GOT3 (cell line): ENCODE data around the gene IL6R.

ENCODE experiments used
- DNase-seq: peaks from one replicate; lab custom pipeline; 2025; ENCODE audit warnings: mixed read lengths; lab: John Stamatoyannopoulos, UW

The IL6R gene

GRCh38 chr1:154427173-154428139, 22.3 kb downstream of the IL6R start:
- DNase-seq: no peak

DNA sequence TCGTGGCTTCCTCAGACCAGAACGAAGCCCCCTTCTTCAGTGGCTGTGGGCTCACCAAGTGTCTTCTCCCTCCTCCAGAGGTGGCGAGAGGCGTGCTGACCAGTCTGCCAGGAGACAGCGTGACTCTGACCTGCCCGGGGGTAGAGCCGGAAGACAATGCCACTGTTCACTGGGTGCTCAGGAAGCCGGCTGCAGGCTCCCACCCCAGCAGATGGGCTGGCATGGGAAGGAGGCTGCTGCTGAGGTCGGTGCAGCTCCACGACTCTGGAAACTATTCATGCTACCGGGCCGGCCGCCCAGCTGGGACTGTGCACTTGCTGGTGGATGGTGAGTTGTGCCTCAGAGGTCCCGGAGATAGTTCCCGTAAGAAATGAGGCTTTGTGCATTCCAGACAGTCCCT, 24.0 kb downstream of the IL6R start:
- DNase-seq: no peak

- DNase-seq: no peak
Measured at GRCh38 chr1:154429841-154430611, 24.9 kb downstream of the IL6R start.

DNA sequence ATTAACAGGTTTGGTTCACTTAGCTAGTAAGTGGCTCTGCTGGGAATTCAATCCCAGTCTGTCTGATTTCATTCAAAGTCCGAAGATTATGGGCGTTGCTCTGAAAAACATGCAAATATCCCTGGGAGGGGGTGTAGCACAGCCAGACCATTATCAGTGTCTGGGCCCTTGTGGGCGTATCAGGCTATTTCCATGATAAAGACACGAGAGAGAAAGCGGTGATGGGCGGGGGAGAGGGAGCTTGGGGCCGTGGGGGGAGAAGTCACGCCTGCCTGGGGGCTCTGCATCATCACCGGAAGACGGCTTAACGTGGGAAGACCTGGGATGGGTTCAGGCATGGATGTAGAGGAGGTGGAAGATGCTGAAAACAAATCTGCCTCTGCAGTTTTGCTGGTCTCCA, 25.8 kb downstream of the IL6R start:
- no peak for DNase-seq

- no peak for DNase-seq
Measured at GRCh38 chr1:154431586-154432373, 26.6 kb downstream of the IL6R start.

DNA sequence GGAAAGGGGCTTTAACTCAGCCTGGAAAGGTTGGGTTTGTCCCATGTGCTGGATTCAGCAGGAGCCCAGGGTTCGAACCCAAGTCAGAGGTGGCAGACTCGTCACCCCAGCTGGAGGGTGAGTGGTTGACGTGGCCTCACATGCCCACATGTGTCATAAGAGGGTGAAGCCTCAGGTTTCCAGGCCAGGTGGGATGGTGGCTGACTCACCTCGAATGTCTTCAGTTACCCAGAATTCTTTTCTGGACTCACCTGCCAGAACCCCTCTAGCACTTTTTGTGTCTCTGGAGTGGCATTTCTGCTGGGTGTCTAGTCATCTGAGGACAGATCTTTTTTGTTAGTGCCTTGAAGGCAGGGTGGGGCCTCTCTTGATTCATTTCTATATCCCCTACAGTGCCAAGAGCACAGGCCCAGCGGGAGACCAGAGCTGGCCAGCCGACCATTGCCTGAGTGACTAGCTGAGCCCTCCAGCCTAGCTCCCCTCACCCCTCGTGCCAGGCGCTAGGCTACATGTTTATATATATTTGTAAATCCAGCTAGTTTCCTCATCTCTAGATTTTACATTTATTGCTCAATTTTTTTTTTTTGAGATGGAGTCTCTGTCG, 28.1 kb downstream of the IL6R start:
- no peak for DNase-seq

GRCh38 chr1:154434346-154435085, 29.4 kb downstream of the IL6R start:
- no peak for DNase-seq

- DNase-seq: no peak
Measured at GRCh38 chr1:154435599-154436200, 30.6 kb downstream of the IL6R start.

DNA sequence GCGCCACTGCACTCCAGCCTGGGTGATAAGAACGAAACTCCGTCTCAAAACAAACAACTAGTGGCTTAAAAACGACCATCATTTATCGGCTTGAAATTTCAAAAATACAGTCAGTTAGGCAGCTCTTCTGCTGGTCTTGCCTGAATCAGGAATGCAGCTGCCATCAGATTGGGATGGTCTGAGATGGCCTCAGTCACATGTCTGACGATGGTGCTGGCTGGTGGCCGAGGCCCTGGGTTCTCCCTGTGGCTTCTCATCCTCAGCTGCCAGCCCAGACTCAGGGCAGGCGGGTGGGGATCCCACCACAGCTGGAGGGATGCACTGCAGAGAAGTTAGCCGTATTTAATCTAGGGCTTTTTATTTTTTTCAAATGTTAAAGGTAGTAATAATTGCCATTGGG, 31.3 kb downstream of the IL6R start:
- no peak for DNase-seq

GRCh38 chr1:154440036-154440804, 35.1 kb downstream of the IL6R start:
- DNase-seq: no peak

- DNase-seq: no peak
Measured at GRCh38 chr1:154441241-154441888, 36.2 kb downstream of the IL6R start.

DNA sequence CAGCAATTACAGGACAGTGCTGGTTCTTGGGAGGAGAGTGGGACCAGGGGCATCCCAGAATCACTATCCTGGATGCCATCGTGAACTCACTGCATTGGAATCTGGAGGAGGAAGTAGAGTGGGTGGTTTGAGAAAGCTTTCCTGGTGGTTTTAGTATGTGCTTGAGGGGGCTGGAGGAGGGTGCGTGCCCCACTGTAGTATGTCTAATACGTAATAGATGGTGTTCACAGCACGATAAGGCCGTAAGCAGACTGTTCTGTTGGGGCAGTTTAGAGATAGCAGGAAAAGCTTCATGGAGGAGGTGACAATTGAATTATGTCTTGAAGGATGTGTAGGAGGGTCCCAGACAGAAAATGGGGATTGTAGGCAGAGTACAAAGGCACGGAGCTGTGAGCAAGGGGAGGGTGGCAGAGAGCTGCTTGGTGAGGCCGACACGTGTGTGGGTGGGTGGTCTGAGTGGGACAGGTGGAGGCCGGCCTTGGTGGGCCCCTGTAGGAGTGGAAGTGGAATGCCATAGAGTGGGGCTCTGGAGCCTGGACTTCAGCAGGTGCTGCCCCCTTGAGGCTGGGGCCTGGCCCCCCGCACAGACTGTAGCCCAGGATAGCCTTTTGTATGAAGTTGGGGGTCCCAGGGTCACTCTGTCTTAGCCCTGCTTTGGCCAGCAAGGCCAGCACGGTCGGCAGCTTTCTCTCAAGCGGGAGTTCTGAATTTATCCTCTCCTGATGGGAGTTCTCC, 37.0 kb downstream of the IL6R start:
- no peak for DNase-seq

DNA sequence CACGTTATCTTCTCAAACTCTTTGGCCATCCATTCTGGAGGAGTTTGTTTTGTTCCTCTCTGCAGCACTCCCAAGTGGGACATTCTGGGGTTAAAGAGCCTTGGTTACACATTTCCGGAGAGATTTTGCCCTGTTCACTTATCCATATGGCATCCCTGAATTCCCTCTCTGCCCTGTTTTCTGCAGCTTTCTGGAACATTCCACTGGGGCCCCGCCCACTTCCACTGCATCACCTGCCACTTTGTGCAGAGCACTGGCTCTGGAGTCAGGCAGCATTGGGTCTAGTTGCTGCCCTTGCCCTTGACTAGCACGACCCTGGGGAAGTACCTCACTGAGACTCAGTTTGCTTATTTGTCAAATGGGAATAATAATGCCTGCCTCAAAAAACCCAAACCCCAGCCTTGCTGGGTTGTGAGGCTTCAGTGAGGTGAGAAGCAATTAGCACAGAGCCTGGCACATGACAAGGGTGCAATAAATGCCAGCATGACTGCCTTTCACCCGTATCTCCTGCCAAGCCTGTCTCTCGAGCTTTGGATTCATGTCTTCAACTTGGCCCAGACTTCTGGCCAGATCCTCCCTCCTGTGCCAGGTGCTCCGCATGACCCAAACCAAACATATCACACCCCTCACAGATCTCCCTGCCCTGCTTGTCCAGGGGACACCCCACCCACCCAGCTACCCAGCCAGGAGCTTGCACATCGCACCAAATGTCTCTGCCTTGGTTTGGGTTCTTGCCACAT, 38.3 kb downstream of the IL6R start:
- DNase-seq: no peak

DNA sequence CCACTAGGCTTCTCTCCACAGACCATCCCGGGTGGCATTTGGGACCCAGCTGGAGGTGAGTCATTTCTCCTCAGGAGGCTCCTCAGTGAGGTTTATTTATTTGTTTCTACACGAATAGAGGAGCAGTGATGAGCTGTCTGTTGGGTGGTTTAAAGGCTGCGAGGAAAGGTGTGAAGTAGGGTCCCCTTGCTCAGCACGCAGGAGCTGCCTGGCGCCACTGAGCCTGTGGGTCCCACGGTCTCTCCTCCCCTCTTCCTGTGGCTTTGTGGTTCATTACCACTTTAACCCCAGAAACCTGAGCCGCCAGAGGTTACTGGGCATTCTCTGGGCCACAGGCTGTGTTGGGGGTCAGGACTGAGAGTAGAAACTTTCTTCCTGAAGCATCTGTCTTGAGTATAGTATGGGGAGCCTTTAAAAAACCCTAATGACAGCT, 39.9 kb downstream of the IL6R start:
- no peak for DNase-seq

DNA sequence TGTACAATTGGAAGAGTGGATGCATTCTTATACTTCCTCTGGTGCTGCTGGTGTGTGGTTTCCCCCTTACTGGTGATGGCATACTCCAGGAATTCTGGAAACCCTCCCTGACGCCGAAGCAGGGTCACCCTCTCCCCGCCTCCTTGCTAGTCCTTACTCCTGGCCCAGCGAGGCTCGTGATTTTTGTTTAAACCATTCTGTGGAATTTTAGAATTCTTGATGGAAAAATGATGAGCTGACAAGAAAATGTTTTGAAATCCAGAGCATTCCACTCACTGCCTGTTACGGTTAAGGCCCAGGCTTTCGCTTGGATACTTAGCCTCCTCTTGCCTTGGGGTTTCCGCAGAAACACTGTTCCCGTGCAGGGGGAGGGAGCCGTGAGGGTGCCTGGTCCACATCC, 41.1 kb downstream of the IL6R start:
- no peak for DNase-seq

DNA sequence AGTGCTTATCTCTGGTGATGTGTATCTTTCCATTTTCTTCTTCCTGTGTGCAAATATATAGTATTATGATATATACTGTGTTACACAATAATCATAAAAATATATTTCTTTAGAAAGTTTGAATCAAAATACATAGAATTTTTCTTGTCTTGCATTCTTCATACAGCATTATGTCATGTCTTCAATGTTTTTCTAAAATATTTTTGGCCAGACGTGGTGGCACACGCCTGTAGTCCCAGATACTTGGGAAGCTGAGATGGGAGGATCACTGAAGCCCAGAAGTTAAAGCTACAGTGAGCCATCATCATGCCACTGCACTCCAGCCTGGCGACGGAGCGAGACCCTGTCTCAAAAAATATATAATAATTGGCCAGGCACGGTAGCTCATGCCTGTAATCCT, 41.6 kb downstream of the IL6R start:
- no peak for DNase-seq

- DNase-seq: no peak
Measured at GRCh38 chr1:154448331-154448811, 43.2 kb downstream of the IL6R start.

GRCh38 chr1:154453161-154453560, 48.0 kb downstream of the IL6R start:
- DNase-seq: no peak
